GM12864 (cell line): ENCODE data around the gene CYP2W1.

Source experiments
- DNase-seq: peaks from one replicate; pipeline ENCODE4 v3.0.0-alpha.2; 2011; ENCODE audit warnings: low read depth
- H3K4me3 ChIP-seq: 2 replicates; pipeline ENCODE4 v1.5.1; 2011; ENCODE audit warnings: mild to moderate bottlenecking, low read depth, low read length, control low read depth
- TF ChIP-seq, protein P1 (sequence below): IDR thresholded peaks from 2 replicates; pipeline ENCODE4 v1.5.1; 2011; ENCODE audit warnings: low read depth, mild to moderate bottlenecking, moderate library complexity, low read length, control low read depth, inconsistent platforms; ENCODE audit errors: missing control alignments

The CYP2W1 gene

DNA sequence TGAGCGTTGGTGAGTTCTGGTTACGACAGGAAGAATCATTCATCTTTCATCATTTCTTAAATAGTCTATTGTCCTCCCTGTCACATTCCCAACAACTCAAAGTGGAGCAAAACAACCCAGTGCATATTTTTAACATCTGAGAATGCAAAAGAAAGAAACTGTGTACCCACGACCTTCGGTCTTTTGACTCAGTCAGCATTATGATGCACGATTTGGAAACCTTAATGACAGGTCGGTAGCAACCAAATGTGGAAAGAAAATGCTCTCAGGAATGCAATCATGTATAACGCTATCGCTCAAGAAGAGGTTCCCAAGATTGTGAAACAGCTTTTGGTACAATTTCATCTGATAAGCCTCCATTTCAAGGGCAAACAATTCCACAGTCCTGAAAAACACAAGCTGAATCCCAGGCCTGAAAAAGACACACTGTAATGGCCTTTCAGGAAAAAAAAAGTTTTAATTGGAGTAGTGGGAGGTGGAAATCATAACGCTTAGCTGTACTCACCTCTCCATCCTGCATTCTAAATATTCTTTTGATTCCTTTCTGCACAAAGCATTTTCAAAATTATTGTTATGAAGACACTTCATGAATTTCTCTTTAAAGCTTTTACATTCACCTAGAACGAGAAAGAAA, 10.2 kb upstream of the CYP2W1 start:
- H3K4me3 ChIP-seq = no peak overlapping the region

DNA sequence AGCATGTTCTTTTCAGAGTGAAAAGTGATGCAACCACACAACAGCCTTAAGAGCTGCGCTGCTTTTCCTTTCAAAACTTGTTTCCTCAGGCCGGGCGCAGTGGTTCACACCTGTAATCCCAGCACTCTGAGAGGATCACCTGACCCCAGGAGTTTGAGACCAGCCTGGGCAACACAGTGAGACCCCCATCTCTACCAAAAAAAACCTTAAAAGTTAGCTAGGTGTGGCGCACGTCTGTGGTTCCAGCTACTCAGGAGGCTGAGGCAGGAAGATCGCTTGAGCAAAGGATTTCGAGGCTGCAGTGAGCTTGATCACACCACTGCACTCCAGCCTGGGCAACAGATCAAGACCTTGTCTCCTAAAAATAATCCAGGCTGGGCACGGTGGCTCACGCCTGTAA, 9.7 kb upstream of the CYP2W1 start:
- TF ChIP-seq, protein P1, sequence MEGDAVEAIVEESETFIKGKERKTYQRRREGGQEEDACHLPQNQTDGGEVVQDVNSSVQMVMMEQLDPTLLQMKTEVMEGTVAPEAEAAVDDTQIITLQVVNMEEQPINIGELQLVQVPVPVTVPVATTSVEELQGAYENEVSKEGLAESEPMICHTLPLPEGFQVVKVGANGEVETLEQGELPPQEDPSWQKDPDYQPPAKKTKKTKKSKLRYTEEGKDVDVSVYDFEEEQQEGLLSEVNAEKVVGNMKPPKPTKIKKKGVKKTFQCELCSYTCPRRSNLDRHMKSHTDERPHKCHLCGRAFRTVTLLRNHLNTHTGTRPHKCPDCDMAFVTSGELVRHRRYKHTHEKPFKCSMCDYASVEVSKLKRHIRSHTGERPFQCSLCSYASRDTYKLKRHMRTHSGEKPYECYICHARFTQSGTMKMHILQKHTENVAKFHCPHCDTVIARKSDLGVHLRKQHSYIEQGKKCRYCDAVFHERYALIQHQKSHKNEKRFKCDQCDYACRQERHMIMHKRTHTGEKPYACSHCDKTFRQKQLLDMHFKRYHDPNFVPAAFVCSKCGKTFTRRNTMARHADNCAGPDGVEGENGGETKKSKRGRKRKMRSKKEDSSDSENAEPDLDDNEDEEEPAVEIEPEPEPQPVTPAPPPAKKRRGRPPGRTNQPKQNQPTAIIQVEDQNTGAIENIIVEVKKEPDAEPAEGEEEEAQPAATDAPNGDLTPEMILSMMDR = no peak
- H3K4me3 ChIP-seq = no peak overlapping the region

More for the DNA sequence above, 10.2 kb upstream of the CYP2W1 start:
- TF ChIP-seq, protein P1 = no peak
- DNase-seq = no peak

DNA sequence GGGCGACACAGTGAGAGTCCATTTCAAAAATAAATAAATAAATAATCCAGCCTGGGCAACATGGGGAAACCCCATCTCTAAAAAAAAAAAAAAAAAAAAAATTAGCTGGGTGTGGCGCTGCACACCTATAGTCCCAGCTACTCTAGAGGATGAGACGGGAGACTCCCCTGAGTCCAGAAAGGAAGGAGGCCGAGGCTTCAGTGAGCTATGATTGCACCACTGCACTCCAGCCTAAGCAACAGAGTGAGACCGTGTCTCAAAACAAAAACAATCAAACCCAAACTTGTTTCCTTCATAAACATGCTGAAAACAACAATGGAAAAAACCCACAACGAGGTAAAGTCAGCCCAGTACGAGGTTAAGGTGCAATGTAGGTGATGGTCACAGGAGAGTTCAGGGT, 8.8 kb upstream of the CYP2W1 start:
- TF ChIP-seq, protein P1 = no peak
- no peak for DNase-seq
- peak overlapping the region; percentile 97 for H3K4me3 ChIP-seq

More for the DNA sequence above, 9.7 kb upstream of the CYP2W1 start:
- no peak for DNase-seq

DNA sequence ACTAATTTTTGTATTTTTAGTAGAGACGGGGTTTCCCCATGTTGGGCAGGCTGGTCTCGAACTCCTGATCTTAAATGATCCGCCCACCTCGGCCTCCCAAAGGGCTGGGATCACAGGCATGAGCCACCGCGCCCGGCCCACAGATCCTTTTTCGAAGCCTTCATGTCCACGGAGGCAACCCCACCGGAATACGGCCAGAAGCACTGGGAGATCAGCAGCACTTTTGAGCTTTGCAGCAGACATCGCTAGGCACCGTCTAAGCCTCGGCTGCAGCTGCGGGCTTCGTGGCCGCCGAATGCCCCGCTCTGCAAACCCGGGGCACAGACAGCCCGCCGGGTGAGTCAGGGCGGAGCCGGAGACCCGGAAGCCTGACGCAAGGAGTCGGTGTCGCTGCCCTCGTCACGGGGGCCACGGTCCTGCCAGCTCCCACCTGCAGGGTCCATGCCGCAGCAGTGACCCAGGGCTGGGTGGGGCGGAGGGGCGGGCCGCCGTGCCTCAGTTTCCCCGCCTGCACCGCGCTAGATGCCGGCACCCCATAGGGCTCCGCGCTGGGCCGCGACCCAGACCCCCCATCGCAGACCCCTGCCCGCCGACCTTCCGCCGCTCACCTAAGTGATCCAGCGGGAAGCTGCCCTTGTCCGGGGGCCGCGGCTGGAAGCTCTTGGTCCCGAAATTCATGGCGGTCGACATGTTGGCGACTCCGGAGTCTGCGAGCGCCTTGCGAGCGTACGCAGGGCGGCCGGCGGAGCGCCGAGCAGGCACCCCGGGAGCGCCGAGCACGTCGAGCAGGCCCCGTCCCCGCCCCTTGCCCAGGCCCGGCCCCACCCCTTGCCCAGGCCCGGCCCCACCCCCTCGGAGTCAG, 7.9 kb upstream of the CYP2W1 start, which contains the start of gene COX19:
Gene COX19 (minus strand): TSS at position 730 of the 862 bp plus-strand sequence. CDS start 40 bp downstream, at position 690.
- TF ChIP-seq, protein P1 = no peak
- peak within 1 kb of the TSS; percentile 97 for H3K4me3 ChIP-seq
- peak; percentile 70 for DNase-seq

DNA sequence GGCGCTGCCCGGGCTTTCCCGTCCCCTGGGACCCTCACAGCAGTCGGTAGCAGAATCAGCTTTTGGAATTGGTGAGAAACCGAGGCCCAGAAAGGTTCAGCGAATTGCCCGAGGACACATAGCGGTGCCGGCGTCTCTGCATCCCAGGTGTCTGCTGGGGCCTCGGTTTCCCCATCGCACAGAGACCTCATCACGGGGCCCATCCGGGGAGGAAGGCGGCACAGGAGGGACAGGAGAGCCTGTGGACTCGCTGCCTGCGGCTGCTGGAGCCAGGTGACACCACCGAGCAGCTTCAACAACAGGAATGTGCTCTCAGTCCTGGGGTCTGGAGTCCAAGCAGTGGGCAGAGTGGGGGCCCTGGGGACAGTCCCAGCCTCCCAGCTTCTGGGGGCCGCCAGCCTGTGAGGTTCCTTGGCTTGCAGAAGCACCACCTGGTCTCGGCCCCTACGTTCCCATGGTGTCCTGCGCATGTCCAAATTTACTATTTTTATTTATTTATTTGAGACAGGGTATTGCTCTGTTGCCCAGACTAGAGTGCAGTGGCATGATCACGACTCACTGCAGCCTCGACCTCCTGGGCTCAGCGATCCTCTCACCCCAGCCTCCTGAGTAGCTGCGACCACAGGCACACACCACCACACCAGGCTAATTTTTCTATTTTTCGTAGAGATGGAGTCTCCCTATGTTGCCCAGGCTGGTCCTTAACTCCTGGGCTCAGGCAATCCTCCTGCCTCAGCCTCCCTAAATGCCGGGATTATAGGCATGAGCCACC, 7.1 kb upstream of the CYP2W1 start:
- H3K4me3 ChIP-seq = no peak overlapping the region
- DNase-seq = no peak
- TF ChIP-seq, protein P1 = no peak

DNA sequence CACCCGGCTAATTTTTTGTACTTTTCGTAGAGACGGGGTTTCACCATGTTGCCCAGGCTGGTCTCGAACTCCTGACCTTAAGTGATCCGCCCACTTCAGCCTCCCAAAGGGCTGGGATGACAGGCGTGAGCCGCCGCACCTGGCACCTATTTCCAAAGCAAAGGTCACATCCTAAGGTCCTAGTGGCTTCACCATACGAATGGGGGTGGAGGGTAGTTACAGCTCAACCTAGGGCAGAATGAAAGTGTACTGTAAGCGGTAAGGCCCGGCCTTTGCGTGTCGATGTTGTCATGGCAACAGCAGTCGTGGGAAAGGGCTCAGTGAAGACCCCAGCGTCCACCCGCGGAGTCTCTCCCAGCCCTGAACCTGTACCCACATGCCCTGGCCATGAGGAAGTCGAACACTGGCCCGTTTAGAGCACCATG, 6.1 kb upstream of the CYP2W1 start:
- TF ChIP-seq, protein P1 = no peak
- no peak overlapping the region for H3K4me3 ChIP-seq

More for the DNA sequence above, 6.1 kb upstream of the CYP2W1 start:
- DNase-seq = no peak
